Heart left ventricle (tissue), 13 donors: ENCODE results near the gene GRIA1.

Experiments
- POLR2A ChIP-seq, 2 donors: fragments of 450-650 bp; IDR thresholded peaks; one replicate each; pipeline ENCODE4 v1.6.1; 2017; ENCODE audit warnings: antibody characterized with exemption in 2 of 2, mild to moderate bottlenecking in 2 of 2, moderate library complexity in 2 of 2
- TF ChIP-seq, protein P1 (sequence below), 12 donors: fragments of 200-600 bp; sonication (generic) in 4 of 12; IDR thresholded peaks; one replicate each; pipeline versions ENCODE4 v1.5.0 to v1.8.0; 2018 to 2022; ENCODE audit warnings: antibody characterized with exemption in 12 of 12, mild to moderate bottlenecking in 5 of 12
- donor health status: ischemic (EF 13 %, LVEDD 7.1; RV severe dilation, severe dysfunction).
- donor health status: DM: no; HTN: yes; CAD: no.
- donor health status: DM: no; HTN: no; CAD: no.
- donor health status: ischemic (EF 25% LVEDD 6.9; RV normal size, moderate dysfunction).
- donor health status: ischemic (EF 25% LVEDD 5.7; RV mildly dilated, moderate dysfunction).
- donor health status: ischemic (EF 35%, LVEDD 5.7; RV mildly dilated, moderate dysfunction).
- donor health status: nonischemic (EF 11% LVEDD 7.7; RV severe dilation, severe dysfunction).
- donor health status: DM: yes; HTN: yes; CAD: no.
- donor health status: PGD.
- donor health status: ischemic (EF 29% LVEDD 5.4; RV normal size, mild dysfunction).
- donor health status: nonischemic (EF 23%, LVEDD 6.1; RV moderate dilation, normal function).

DNA sequence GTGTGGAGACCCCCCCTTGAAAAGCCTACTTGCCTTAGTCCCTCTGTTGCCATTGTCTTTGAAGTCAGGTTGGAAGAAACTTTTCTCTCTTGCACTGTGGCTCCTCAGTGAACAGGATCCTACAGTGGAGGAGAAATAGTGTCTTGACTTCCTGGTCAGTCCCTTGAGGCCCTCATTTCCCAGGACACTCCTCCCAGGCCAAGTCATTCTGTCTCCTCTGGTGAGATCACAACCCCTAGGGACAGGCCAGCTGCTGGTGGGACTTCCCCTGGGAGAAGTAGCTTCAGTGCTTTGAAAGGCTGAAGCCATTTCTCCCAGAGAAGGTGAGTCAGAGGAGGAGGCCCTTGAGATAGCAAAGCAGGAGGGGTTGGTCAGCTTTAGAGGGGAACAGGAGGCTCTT lies 10.1 kb upstream of the GRIA1 start:
- TF ChIP-seq, protein P1, sequence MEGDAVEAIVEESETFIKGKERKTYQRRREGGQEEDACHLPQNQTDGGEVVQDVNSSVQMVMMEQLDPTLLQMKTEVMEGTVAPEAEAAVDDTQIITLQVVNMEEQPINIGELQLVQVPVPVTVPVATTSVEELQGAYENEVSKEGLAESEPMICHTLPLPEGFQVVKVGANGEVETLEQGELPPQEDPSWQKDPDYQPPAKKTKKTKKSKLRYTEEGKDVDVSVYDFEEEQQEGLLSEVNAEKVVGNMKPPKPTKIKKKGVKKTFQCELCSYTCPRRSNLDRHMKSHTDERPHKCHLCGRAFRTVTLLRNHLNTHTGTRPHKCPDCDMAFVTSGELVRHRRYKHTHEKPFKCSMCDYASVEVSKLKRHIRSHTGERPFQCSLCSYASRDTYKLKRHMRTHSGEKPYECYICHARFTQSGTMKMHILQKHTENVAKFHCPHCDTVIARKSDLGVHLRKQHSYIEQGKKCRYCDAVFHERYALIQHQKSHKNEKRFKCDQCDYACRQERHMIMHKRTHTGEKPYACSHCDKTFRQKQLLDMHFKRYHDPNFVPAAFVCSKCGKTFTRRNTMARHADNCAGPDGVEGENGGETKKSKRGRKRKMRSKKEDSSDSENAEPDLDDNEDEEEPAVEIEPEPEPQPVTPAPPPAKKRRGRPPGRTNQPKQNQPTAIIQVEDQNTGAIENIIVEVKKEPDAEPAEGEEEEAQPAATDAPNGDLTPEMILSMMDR (IDR thresholded peaks at IDR 0.05): no peak
- TF ChIP-seq POLR2A (IDR thresholded peaks at IDR 0.05): no peak
